HG03103 (cell line): ENCODE measurements around the gene PLEK.
"Not testable (repeated sequence)": the region's sequence is repeated elsewhere in the genome, so short reads cannot be mapped to it uniquely, and the experiment has no call there.

Experiments used
- ATAC-seq: cut with Tn5 transposase; IDR thresholded peaks from one replicate; pipeline ENCODE4 v1.9.1; 2021; ENCODE audit warnings: low read depth; ENCODE audit not compliant: unreplicated experiment

The PLEK gene

DNA sequence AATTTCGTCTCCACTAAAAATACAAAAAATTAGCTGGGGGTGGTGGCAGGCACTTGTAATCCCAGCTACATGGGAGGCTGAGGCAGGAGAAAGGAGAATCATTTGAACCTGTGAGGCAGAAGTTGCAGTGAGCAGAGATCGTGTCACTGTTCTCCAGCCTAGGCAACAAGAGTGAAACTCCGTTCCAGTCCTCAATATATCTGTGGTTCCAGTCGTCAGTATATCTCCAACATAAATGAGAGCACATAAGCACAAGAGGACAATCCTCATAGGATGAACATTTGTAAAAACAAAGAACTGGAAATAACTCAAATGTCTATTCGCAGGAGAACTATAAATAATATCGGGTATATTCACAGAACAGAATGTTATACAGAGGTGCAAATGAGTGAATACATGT is 13.1 kb upstream of the PLEK start:
- ATAC-seq, result no peak

DNA sequence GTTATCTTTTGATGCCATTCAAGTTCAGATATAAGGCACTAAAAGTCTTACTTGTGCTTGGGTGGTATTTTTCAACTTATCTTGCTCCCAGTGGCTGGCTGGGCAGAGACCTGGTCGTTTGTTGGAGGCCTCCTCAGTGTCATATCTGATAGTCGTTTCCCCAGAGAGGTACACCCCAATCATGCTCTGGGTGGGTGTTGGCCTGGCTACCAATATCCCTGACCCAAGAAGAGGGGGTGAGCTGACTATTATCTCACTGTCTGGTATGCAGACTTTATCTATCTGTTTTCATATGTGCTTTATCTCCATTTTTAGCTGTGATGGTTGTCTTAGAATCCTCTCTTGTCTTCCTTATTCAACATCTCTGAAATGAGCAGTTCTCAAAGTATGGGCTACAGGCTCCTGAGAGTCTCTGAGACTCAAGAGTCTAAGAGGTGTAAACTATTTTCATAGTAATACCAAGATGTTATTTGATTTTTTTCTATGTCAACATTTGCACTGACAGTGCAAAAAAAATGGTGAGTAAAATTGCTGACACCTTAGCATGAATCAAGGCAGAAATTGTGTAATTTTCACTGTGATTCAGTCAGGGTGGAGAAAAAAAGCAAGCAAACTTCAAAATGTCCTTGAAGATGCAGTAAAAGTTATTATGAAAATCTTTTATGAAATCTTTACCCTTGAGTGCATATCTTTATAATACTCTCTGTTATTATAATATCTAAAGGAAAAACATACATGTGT is 12.3 kb upstream of the PLEK start:
- no peak for ATAC-seq

DNA sequence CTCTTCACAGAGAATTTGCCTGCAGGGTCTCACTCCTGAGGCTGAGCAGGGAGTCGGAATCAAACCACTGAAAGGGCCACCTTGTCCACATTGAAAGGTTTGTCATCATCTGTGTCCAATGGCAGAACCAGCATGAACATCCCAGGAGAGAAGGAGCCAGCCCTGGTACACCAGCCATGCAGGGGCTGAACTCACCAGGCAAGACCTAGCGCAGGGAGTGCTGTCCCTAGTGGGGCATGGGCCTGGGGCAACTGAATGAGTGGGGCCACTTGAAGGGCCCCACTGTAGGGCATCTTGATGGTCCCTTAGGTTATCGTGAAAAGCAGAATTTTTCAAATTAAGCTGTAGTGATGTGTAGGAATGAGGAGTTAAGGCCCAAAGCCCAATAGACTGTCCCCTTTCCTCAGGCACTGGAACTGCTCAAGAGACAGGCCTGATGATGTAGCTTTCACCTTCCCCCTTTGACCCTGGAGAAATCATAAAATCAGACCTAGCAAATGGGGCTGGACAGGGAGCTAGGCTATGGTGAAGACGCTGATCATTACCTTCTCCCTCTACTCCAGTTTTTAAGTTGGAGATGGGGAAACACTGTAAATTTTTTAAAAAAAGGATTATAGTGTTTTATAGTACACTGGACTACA is 8.4 kb upstream of the PLEK start:
- ATAC-seq, result no peak

DNA sequence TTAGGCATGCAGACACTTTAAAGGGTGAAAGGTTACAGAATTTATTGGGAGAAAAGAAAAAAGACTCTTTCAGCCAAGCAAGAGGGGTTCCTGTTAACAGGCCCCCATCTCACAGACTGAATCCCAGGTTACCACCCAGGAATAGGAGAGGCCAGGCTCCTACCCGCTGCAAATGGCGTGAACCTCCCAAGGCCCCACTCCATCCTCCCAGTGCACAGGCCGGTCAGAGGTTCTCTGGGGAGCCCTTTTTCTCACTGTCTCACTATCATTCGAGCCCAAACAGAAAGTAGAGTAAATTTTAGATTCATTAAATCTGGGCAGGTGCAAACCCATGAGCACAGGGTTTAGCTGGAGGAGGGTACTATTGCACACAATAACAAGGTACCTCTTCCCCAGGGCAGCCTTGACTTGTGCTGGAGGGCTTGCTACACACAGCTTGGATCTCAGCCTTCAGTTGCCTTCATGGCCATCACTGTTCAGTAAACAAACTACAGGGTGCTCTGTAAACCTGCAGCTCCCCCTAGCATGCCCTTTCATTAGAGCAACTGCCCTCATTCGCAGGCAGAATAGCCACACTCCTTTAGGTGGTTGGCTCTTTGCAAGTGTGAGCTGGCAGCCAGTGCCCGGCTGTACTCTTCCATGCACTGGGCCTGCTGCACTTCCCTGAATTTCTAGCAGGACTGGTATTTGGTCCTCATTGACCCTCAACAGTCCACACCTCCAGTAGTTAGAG is 7.3 kb upstream of the PLEK start:
- peak; percentile 64 for ATAC-seq

DNA sequence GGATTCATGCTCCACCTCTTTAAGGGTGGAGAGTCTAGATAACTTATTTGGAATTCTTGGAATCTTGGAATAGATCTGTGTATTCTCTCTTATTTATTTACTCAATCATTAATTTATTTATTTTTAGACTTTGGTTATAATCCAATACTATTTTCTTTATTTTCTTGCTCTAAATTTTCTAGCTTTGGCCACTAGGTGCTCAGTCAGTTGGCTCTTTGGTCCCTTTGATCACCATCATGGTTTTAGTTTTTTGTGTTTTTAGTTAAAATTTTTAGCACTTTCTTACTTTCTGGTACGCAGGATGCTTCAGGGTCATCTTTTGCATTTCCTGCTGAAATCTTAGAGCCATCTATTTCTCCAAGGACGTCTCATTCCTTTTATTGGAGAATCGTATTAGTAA is 5.2 kb upstream of the PLEK start:
- no peak for ATAC-seq

DNA sequence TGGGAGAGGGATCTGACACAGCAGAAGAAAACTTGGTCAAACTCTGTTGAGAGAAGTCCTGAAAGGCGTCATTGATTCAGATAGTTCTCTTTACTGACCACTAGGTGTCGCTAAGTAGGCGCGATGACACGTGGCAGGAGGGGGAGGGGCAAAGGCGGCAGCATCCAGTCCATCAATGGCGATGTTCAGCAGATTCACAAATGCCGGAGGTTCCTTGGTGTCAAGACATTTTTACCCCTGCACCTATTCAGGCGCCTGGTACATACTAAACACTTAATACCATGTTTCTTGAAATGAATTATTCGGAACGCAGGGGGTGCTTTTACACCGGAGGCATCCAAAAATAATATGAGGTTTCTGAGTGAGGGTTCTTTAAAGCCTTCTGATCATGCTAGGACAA is 3.0 kb upstream of the PLEK start:
- peak; percentile 34 for ATAC-seq

DNA sequence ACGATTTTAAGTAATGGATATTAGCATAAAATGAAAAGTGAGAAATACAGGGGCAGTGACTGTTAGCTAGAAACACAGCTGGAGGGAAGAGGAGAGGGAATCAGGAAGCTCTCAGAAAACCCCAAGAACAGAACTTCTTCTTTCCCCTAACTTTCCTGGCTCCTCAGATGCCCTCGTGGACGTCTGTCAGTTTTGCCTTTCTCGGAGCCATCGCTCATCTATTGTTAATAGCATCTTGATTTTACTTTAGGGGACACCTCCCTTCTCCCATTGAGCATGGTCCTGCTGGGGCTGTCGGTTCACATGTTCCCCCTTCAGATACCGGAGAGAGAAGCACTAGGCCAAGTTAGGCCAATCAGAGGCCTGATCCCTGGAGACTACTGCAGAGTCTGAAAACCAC is 2.3 kb upstream of the PLEK start:
- no peak for ATAC-seq

DNA sequence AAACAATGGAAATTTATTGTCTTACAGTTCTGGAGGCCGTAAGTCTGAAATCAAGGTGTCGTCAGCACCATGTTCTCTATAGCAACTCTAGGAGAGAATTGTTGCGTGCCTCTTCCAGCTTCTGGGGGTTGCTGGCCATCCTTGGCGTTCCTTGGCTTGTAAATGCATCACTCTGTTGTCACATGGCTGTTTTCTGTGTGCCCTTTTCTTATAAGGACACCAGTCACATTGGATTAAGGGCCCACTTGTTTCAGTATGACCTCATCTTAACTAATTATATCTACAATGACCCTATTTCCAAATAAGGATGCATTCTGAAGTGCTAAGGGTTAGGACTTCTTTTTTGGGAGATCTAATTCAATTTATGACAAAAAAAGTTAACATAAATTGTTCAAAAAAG is 1.4 kb upstream of the PLEK start:
- ATAC-seq, result no peak

DNA sequence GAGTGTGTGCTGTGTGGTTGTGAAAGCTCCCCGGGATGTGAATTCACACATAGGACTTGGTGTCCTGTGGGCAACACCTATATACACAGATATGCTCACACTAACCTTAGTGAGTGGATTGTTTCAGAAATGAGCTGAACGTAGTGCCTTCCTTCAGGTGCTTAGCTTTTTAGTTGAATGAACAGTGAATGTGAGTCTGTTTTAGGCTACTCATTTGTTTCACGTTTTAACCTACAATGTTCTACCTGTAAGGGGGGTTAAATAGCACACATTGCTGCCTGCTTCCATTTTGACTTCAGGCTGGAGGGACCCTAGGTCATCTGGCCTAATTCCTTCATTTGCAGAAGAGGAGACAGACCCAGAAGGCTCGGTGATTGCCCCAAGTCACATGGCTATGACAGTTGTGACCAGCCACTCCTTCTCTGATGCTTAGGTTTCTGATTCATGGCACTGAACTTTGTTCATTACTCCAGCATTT is 1.0 kb downstream of the PLEK start:
- ATAC-seq, result peak; percentile 43

DNA sequence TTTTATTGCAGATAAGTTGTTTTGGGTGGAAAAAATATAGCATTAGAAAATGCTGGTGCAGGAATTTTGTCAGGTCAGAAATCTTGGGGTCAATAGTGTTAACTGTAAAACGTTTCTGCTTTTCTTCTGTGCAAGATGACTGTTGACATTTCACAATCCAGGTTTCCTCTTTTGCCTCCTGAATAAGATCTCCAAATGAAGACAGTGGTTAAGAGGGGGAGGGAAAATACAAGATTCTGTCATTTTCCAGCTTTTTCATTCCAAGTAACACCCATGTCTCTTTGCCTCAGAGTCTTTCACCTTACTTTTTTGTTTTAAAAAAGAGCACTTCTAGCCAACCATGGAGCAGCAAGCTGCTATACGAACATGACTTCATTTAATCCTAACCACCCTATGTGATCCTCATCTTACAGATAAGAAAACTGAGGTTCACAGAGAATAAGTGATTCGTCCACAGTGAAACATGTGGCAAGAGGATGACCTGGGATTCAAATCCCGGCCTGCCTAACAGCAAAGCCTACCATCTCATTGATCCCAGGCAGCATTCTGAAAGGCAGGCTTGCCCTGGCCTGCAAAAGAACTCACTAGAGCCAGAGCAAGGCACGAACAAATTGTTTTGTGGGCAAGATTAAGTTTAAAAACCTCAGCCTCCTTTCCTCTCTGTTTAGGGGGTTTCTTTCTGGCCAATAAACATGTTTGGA is 3.0 kb downstream of the PLEK start:
- ATAC-seq, result no peak

DNA sequence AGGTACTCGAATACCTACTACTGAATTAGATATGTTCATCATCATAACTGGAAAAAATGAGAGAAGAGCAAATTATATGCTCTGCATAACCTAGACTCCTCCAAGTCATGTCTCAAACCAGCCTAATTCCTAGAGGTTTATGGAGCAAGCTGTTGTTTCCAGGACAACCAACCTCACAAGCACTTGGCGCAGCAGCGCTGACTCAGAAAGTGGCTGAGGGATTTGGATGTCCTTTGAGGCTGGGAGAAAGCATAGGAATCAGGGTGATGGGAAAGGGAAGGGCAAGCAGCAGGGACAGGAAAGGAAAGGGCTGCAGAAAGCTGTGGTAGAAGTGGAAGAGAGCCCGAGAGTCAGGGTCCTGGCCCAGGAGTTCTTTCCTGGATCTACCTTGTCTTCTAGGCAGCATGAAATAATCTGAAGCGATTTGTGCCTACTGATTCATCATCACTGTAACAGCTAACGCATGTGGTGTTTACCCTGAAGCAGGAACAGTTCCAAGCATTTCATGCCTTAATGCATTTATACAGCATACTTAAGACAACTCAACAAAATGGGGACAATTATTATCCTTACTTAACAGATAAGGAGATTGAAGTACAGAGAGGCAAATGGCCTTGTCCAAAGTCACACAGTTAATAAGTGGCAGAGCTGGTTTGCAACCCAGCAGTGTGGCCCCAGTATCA is 3.7 kb downstream of the PLEK start:
- ATAC-seq, result no peak

DNA sequence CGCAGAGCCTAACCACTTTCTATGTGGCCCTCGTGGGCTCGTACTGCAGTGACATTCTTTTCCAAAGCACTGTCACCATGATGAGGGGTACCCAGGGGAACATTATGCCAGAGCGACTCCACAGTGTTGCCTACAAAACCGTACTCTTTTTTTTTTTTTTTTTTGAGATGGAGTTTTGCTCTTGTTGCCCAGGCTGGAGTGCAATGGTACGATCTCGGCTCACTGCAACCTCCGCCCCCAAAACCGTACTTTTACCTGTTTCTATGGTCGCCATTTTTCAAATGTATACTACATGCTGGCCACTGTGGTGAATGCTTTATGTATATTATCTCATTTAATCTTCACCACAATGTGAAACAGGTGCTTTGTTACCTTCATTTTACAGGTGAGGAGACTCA is 4.3 kb downstream of the PLEK start:
- ATAC-seq, result no peak

DNA sequence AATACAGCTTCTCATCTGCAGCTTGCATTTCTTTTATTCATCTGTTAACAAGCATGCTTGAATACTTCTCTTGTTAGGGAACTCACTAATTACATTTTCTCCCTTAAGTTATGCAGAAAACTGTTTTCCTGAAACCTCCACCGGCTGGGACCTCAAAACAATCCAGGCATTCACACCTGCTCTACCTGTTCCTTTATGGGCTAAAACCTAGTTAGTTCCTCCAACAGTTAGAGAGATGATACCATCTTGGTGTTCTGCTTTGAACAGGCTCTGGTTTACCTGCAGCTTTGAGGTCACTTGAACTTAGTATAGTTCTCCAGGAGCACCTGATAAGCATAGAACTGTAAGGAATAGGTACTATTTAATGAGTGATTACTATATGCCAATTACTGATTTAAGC is 6.1 kb downstream of the PLEK start:
- ATAC-seq, result no peak

DNA sequence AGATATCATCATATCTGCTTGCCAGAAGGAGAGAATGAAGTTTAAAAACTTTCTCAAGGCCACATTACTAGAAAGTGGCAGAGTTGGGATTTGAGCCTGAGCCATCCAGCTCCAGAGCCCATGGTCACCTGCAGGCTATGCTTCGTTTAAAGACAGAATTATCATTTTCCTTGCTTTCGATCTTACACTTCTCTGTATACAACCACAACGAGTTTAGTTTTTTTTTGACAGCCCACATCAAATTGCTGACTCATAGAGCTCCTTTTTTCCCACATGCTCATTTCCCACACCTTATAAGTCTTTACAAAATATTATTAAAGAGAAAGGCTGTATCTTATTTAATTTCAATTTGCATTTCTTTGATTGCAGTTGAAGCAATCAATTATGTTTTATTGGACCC is 6.5 kb downstream of the PLEK start:
- ATAC-seq, result no peak

DNA sequence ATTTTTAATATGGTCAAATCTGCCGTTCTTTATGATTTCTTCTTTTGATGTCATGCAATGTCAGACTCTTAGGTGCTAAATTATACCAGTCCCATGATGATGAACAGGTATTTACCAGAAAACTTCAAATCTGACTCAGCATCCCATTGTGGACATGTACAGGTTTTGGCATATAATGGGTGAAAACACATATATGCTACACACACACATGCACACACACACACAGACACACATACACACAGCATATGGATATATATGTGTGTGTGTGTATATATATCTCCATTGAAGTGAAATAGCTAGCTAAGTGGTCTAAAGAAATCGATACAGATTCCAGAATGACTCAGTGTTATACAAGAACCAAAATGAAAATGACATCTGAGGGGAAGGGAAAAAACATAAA is 7.4 kb downstream of the PLEK start:
- no peak for ATAC-seq

DNA sequence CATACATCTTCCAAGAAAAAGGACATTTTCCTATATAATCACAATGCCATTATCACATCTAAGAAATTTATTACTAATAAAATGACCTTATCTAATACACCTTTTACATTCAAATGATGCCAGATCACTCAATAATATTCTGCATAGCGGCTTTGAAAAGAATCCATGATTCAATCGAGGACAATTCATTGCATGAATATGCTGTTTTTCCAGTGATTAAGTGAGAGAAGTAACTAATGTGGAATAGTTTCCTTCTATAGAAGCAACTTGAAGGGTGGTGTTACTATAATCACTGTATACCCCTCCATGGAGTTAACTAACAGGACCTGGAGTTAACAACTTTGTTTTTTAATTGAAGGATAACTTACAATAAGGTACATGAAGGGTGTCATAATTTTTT is 9.1 kb downstream of the PLEK start:
- no peak for ATAC-seq

DNA sequence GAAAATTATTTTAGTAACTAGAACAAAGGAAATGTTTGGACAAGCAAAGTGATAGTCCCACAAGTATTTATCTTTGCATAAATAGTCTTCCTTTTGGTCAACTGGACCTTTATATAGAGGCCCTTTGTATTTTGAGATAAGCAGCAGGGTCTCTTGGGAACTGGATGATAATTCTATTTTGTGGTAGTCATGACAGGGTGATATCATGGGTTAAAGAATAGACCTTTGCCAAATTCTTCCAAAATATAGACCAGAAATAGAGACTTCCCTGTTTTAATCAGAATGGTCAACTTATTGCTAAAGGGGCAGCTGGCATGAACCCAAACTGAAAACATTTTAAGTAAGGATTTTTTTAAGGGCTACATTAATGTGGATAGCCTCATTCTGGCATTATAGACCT is 10.5 kb downstream of the PLEK start:
- no peak for ATAC-seq

DNA sequence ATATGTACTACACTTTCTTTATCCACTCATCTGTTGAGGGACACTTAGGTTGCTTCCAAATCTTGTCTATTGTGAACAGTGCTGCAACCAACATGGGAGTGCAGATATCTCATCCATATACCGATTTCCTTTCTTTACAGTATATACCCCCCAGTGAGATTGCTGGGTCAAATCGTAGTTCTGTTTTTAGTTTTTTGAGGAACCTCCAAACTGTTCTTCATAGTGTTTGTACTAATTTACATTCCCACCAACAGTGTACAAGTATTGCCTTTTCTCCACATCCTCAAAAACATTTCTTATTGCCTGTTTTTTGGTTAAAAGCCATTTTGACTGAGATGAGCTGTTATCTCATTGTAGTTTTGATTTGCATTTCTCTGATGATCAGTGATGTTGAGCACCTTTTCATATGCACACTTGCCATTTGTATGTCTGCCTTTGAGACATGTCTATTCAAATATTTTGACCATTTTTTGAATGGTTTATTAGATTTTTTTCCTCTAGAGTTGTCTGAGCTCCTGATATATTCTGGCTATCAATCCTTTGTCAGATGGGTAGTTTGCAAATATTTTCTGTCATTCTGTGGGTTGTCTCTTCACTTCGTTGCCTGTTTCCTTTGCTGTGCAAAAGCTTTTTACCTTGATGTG is 12.2 kb downstream of the PLEK start:
- ATAC-seq, result no peak

DNA sequence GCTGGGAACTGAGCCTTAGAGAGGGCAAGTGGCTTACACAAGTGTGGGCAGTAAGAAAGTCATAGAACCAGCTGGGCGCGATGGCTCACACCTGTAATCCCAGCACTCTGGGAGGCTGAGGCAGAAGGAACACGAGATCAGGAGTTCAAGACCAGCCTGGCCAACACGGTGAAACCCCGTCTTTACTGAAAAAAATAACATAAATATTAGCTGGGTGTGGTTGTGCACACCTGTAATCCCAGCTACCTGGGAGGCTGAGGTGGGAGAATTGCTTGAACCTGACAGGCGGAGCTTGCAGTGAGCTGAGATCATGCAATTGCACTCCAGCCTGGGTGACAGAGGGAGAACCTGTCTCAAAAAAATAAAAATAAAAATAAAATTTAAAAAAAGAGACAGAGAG is 13.7 kb downstream of the PLEK start:
- not testable (repeated sequence) for ATAC-seq

DNA sequence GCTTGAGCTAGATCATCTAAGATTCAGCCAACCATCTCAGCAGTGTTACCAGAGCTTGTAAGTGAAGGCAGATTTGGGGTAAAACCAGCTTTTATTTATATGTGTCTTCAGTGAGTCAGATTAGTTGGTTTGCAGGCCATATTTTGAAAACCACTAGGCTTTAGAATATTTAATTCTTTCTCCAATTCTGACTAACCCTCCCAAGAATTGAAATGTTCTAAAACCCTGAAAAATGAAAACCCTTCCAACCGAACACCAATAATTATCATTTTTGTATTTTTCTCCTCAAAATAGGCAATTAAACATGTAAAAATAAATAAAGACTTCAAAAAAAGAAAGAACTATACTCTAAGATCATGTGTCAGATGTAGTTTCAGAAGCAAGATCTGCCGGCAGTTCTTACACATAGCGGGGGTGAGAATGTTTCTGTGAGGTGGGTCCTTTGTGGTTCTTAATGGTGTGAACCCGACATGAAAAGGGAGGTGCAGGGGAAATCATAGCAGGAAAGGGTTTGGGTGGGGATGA is 14.2 kb downstream of the PLEK start:
- ATAC-seq, result no peak
